OCI-LY1 (cell line): ENCODE results near the gene MYO5B.
"Not testable (repeated sequence)": the region's sequence is repeated elsewhere in the genome, so short reads cannot be mapped to it uniquely, and the experiment has no call there.

Source experiments
- H2AFZ ChIP-seq: fragments of 200-600 bp; sonication (generic), shearing (Covaris generic); 2 replicates; pipeline ENCODE4 v1.6.0; 2014; ENCODE audit warnings: antibody characterized with exemption, mild to moderate bottlenecking, low read length
- H3F3A ChIP-seq: fragments of 200-600 bp; sonication (generic), shearing (Covaris generic); 2 replicates; pipeline ENCODE4 v1.6.0; 2014; ENCODE audit warnings: mild to moderate bottlenecking, antibody characterized with exemption, low read length, moderate library complexity; ENCODE audit not compliant: insufficient read depth
- H3K27ac ChIP-seq: fragments of 200-600 bp; sonication (generic); 2 replicates; pipeline ENCODE4 v1.5.1; 2014; ENCODE audit warnings: low read length, mixed run types, mild to moderate bottlenecking, low read depth; ENCODE audit not compliant: poor library complexity, severe bottlenecking
- H3K27me3 ChIP-seq: fragments of 200-600 bp; sonication (generic); 2 replicates; pipeline ENCODE4 v1.6.0; 2014; ENCODE audit warnings: antibody characterized with exemption, mild to moderate bottlenecking, low read length, moderate library complexity; ENCODE audit not compliant: insufficient read depth
- H3K36me3 ChIP-seq: fragments of 200-600 bp; sonication (generic); 2 replicates; pipeline ENCODE4 v1.6.1; 2014; ENCODE audit warnings: mild to moderate bottlenecking, antibody characterized with exemption, low read length, moderate library complexity, mixed read lengths; ENCODE audit not compliant: insufficient read depth
- H3K4me1 ChIP-seq: fragments of 200-600 bp; sonication (generic); 2 replicates; pipeline ENCODE4 v1.5.1; 2014; ENCODE audit warnings: mild to moderate bottlenecking, low read length, moderate library complexity; ENCODE audit not compliant: insufficient read depth, severe bottlenecking
- H3K4me2 ChIP-seq: fragments of 200-600 bp; sonication (generic), shearing (Covaris generic); 2 replicates; pipeline ENCODE4 v1.6.1; 2014; ENCODE audit warnings: low read length
- H3K4me3 ChIP-seq: fragments of 200-600 bp; sonication (generic); 2 replicates; pipeline ENCODE4 v1.5.1; 2014; ENCODE audit warnings: low read length, low read depth, mild to moderate bottlenecking, mixed read lengths; ENCODE audit not compliant: poor library complexity, severe bottlenecking
- H3K79me2 ChIP-seq: fragments of 200-600 bp; shearing (Covaris generic); 2 replicates; pipeline ENCODE4 v1.6.1; 2016; ENCODE audit warnings: mixed run types, low read length, mixed read lengths; ENCODE audit not compliant: insufficient read depth
- H3K9ac ChIP-seq: fragments of 200-600 bp; sonication (generic), shearing (Covaris generic); 2 replicates; pipeline ENCODE4 v1.6.1; 2014; ENCODE audit warnings: mild to moderate bottlenecking, low read length, mixed read lengths
- H3K9me2 ChIP-seq: fragments of 200-600 bp; sonication (generic), shearing (Covaris generic); 2 replicates; pipeline ENCODE4 v1.6.1; 2014; ENCODE audit warnings: low read depth, mild to moderate bottlenecking, low read length, mixed read lengths
- H3K9me3 ChIP-seq: fragments of 200-600 bp; shearing (Covaris generic); 2 replicates; pipeline ENCODE4 v1.6.1; 2014; ENCODE audit warnings: low read length, mixed read lengths
- H4K20me1 ChIP-seq: fragments of 200-600 bp; sonication (generic), shearing (Covaris generic); 2 replicates; pipeline ENCODE4 v1.6.0; 2016; ENCODE audit warnings: mild to moderate bottlenecking, low read length; ENCODE audit not compliant: insufficient read depth
- CTCF ChIP-seq: fragments of 200-600 bp; sonication (generic), shearing (Covaris generic); IDR thresholded peaks from 2 replicates; pipeline ENCODE4 v1.5.1; 2017; ENCODE audit warnings: mild to moderate bottlenecking, antibody characterized with exemption, low read length, moderate library complexity, mixed read lengths
- EZH2 ChIP-seq: fragments of 200-600 bp; sonication (generic), shearing (Covaris generic); IDR thresholded peaks from 2 replicates; pipeline ENCODE4 v1.8.0; 2017; ENCODE audit warnings: borderline replicate concordance, mixed run types, mild to moderate bottlenecking, antibody characterized with exemption, low read length, moderate library complexity, mixed read lengths

Gene MYO5B

GRCh38 chr18:49798001-49798400, 396.9 kb downstream of the MYO5B start:
- Histone ChIP-seq H3K4me2 (no peak overlapping the region), H3K4me1 (no peaks in the 10 kb centered on the region), H3K9ac (no peak overlapping the region), H3F3A (no peaks in the 10 kb centered on the region), H3K9me2 (no peaks in the 10 kb centered on the region), H2AFZ (no peak overlapping the region), H3K4me3 (no peak overlapping the region), H3K79me2 (no peaks in the 10 kb centered on the region), H3K36me3 (peaks cover 61% of the 10 kb centered on the region), H4K20me1 (no peaks in the 10 kb centered on the region), H3K27me3 (no peaks in the 10 kb centered on the region), H3K9me3 (no peaks in the 10 kb centered on the region), H3K27ac (no peak overlapping the region)
- TF ChIP-seq CTCF (no peak), EZH2 (no peak)

- no peaks in the 10 kb centered on the region for H3K27me3 ChIP-seq
- H3K27ac ChIP-seq = no peak overlapping the region
- TF ChIP-seq EZH2 (no peak), CTCF (no peak)
- H3K9me3 ChIP-seq = no peaks in the 10 kb centered on the region
- H3K4me1 ChIP-seq = no peaks in the 10 kb centered on the region
- H3K9ac ChIP-seq = no peak overlapping the region
- no peaks in the 10 kb centered on the region for H3K9me2 ChIP-seq
- H3K4me2 ChIP-seq = no peak overlapping the region
- H4K20me1 ChIP-seq = no peaks in the 10 kb centered on the region
- no peak overlapping the region for H3K4me3 ChIP-seq
- peaks cover 64% of the 10 kb centered on the region for H3K36me3 ChIP-seq
- H3K79me2 ChIP-seq = no peaks in the 10 kb centered on the region
- no peaks in the 10 kb centered on the region for H3F3A ChIP-seq
- H2AFZ ChIP-seq = no peak overlapping the region
Measured at GRCh38 chr18:49795612-49796552, 399.1 kb downstream of the MYO5B start.

- H3K4me3 ChIP-seq = no peak overlapping the region
- H3K27me3 ChIP-seq = no peaks in the 10 kb centered on the region
- TF ChIP-seq CTCF (no peak), EZH2 (no peak)
Measured at GRCh38 chr18:49794743-49795142, 400.2 kb downstream of the MYO5B start.

GRCh38 chr18:49789560-49790134, 405.3 kb downstream of the MYO5B start:
- H3K79me2 ChIP-seq, H3K4me2 ChIP-seq, H3K9ac ChIP-seq, H4K20me1 ChIP-seq, H3K27me3 ChIP-seq, H3K9me3 ChIP-seq, H3K4me1 ChIP-seq, H3K4me3 ChIP-seq, H3K27ac ChIP-seq, H3F3A ChIP-seq, H2AFZ ChIP-seq, H3K9me2 ChIP-seq: not testable (repeated sequence)
- H3K36me3 ChIP-seq = peaks cover 83% of the 10 kb centered on the region

More at GRCh38 chr18:49794743-49795142, 400.2 kb downstream of the MYO5B start:
- Histone ChIP-seq H3K4me2 (no peak overlapping the region), H3K36me3 (peaks cover 72% of the 10 kb centered on the region), H3K9me3 (no peaks in the 10 kb centered on the region), H3K4me1 (no peaks in the 10 kb centered on the region), H3K79me2 (no peaks in the 10 kb centered on the region), H3F3A (no peaks in the 10 kb centered on the region), H3K9ac (no peak overlapping the region), H3K9me2 (no peaks in the 10 kb centered on the region), H2AFZ (no peak overlapping the region), H3K27ac (no peak overlapping the region), H4K20me1 (no peaks in the 10 kb centered on the region)
